Skeletal muscle satellite cell (primary cell): ENCODE data around the gene CDK6. TPM values are rescaled to one million over a fixed set of nuclear protein-coding genes. Genes with fewer than 3 reads are reported as not detected.
"Not testable (repeated sequence)": the region's sequence is repeated elsewhere in the genome, so short reads cannot be mapped to it uniquely, and the experiment has no call there.

Source experiments
- H3K27me3 ChIP-seq: 2 replicates; pipeline ENCODE4 v1.7.0; 2013; ENCODE audit warnings: low read length; ENCODE audit not compliant: control insufficient read depth, insufficient read depth
- H3K36me3 ChIP-seq: 2 replicates; pipeline ENCODE4 v1.7.0; 2013; ENCODE audit warnings: mild to moderate bottlenecking, control low read depth, low read length; ENCODE audit not compliant: insufficient read depth
- H3K4me1 ChIP-seq: 2 replicates; pipeline ENCODE4 v1.7.0; 2013; ENCODE audit warnings: low read length; ENCODE audit not compliant: control insufficient read depth, insufficient read depth
- H3K4me2 ChIP-seq: 2 replicates; pipeline ENCODE4 v1.7.0; 2013; ENCODE audit warnings: mild to moderate bottlenecking, low read length
- H3K4me3 ChIP-seq: 2 replicates; pipeline ENCODE4 v1.7.0; 2013; ENCODE audit warnings: low read length
- H3K9ac ChIP-seq: 2 replicates; pipeline ENCODE4 v1.7.0; 2013; ENCODE audit warnings: mild to moderate bottlenecking, low read depth, low read length, moderate library complexity
- H3K9me3 ChIP-seq: replicated peaks from 2 replicates; pipeline ENCODE4 v1.7.0; 2013; ENCODE audit warnings: mild to moderate bottlenecking, control low read depth, low read length
- total RNA-seq: library from RNA; depleted of rRNA; stranded (reverse); fragments of >200 nt; gene quantifications from 2 replicates; pipeline ENCODE4 v1.2.3, GENCODE V29; 2012; rRNA removed

The CDK6 gene
- 47.4 and 67.2 TPM in 2 replicates for total RNA-seq

DNA sequence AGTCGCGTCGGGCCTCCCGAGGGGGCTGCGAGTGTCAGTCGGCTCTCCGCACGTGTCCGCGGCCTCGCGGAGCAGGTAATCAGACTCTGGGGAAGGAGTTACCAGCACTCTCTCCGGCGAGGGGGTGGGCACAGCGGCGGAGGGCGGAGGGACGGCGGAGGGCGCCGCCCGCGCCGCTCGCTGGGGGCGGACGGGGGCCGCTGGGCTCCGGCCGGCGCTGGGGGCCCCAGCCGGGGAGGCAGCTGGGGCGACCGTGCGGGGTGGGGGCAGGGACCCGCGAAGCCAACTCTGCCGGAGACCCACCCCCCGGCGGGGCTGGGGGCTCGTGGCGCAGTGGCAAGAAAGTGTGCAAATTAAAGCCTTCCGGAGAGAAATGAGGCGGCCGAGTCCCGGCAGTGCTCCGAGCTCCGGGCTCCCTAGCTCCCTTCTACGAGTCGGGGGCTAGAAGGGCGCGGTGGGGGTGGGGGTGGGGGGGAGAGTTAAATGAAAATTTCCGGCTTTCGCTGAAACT is at the start of gene CDK6:
CDK6 (minus strand) TSS at position 85 of the 511 bp plus-strand sequence. CDS start 3,250 bp downstream, outside the sequence.
- Histone ChIP-seq H3K9ac (peak within 1 kb of the TSS; percentile 98), H3K27me3 (no peaks in the 10 kb centered on the region), H3K4me3 (peak within 1 kb of the TSS; percentile 94), H3K4me1 (peaks cover 14% of the 10 kb centered on the region), H3K4me2 (peak within 1 kb of the TSS; percentile 99), H3K36me3 (peaks cover 10% of the 10 kb centered on the region), H3K9me3 (no peaks in the 10 kb centered on the region)

GRCh38 chr7:92886039-92886438 is 49.7 kb upstream of the CDK6 start:
- not testable (repeated sequence) for H3K4me2 ChIP-seq, H3K9me3 ChIP-seq, H3K9ac ChIP-seq, H3K27me3 ChIP-seq, H3K4me1 ChIP-seq, H3K4me3 ChIP-seq, H3K36me3 ChIP-seq

- no peak overlapping the region for H3K4me2 ChIP-seq
- H3K9ac ChIP-seq: no peak overlapping the region
- H3K9me3 ChIP-seq: no peaks in the 10 kb centered on the region
Measured at GRCh38 chr7:92884218-92884617, 47.8 kb upstream of the CDK6 start.

GRCh38 chr7:92882760-92883159 is 46.4 kb upstream of the CDK6 start:
- H3K4me1 ChIP-seq: no peaks in the 10 kb centered on the region
- H3K36me3 ChIP-seq: no peaks in the 10 kb centered on the region
- no peak overlapping the region for H3K4me3 ChIP-seq
- H3K27me3 ChIP-seq: no peaks in the 10 kb centered on the region
- no peaks in the 10 kb centered on the region for H3K9me3 ChIP-seq
- no peak overlapping the region for H3K9ac ChIP-seq
- H3K4me2 ChIP-seq: no peak overlapping the region

More at GRCh38 chr7:92884218-92884617, 47.8 kb upstream of the CDK6 start:
- H3K4me3 ChIP-seq: no peak overlapping the region
- no peaks in the 10 kb centered on the region for H3K27me3 ChIP-seq
- H3K36me3 ChIP-seq: no peaks in the 10 kb centered on the region
- H3K4me1 ChIP-seq: no peaks in the 10 kb centered on the region

GRCh38 chr7:92881091-92881485 is 44.7 kb upstream of the CDK6 start:
- H3K27me3 ChIP-seq: no peaks in the 10 kb centered on the region
- H3K9ac ChIP-seq: no peak overlapping the region
- no peak overlapping the region for H3K4me2 ChIP-seq
- H3K36me3 ChIP-seq: no peaks in the 10 kb centered on the region
- H3K4me3 ChIP-seq: no peak overlapping the region
- H3K9me3 ChIP-seq: no peaks in the 10 kb centered on the region
- peaks cover under 1% of the 10 kb centered on the region for H3K4me1 ChIP-seq

- Histone ChIP-seq H3K4me2 (no peak overlapping the region), H3K27me3 (no peaks in the 10 kb centered on the region), H3K36me3 (no peaks in the 10 kb centered on the region), H3K4me1 (peaks cover 7% of the 10 kb centered on the region), H3K9ac (no peak overlapping the region), H3K9me3 (no peaks in the 10 kb centered on the region), H3K4me3 (no peak overlapping the region)
Measured at GRCh38 chr7:92880212-92881090, 44.1 kb upstream of the CDK6 start.

GRCh38 chr7:92877367-92877766 is 41.0 kb upstream of the CDK6 start:
- Histone ChIP-seq H3K4me1 (peaks cover 17% of the 10 kb centered on the region), H3K36me3 (no peaks in the 10 kb centered on the region), H3K9me3 (no peaks in the 10 kb centered on the region), H3K4me2 (no peak overlapping the region), H3K4me3 (no peak overlapping the region), H3K9ac (no peak overlapping the region), H3K27me3 (no peaks in the 10 kb centered on the region)

DNA sequence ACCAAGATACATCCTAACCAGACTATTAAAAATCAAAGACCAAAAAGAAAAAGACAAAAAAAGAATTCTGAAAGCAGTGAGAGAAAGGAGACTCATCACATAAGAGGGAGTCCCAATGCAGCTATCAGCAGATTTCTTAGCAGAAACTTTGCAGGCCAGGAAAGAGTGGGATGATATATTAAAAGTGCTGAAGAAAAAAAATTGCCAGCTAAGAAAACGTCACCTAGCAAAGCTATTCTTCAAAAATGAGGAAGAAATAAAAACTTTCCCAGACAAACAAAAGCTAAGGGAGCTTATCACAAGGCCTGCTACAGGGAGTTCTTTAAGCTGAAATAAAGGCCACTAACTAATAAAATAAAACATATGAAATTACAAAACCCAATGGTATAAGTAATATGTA is 40.5 kb upstream of the CDK6 start:
- H3K27me3 ChIP-seq: no peaks in the 10 kb centered on the region
- no peaks in the 10 kb centered on the region for H3K36me3 ChIP-seq
- no peaks in the 10 kb centered on the region for H3K9me3 ChIP-seq
- no peak overlapping the region for H3K4me3 ChIP-seq
- no peak overlapping the region for H3K4me2 ChIP-seq
- H3K4me1 ChIP-seq: peaks cover 20% of the 10 kb centered on the region
- no peak overlapping the region for H3K9ac ChIP-seq

GRCh38 chr7:92875719-92876118 is 39.3 kb upstream of the CDK6 start:
- Histone ChIP-seq H3K9me3 (no peaks in the 10 kb centered on the region), H3K4me3 (no peak overlapping the region), H3K36me3 (no peaks in the 10 kb centered on the region), H3K4me2 (no peak overlapping the region), H3K9ac (no peak overlapping the region), H3K4me1 (peaks cover 20% of the 10 kb centered on the region), H3K27me3 (no peaks in the 10 kb centered on the region)

GRCh38 chr7:92875173-92875572 is 38.8 kb upstream of the CDK6 start:
- Histone ChIP-seq H3K27me3 (no peaks in the 10 kb centered on the region), H3K9ac (no peak overlapping the region), H3K4me1 (peaks cover 20% of the 10 kb centered on the region), H3K4me2 (no peak overlapping the region), H3K9me3 (no peaks in the 10 kb centered on the region), H3K36me3 (no peaks in the 10 kb centered on the region), H3K4me3 (no peak overlapping the region)

GRCh38 chr7:92874567-92874966 is 38.2 kb upstream of the CDK6 start:
- Histone ChIP-seq H3K4me2 (no peak overlapping the region), H3K4me1 (peaks cover 20% of the 10 kb centered on the region), H3K9ac (no peak overlapping the region), H3K9me3 (no peaks in the 10 kb centered on the region), H3K36me3 (no peaks in the 10 kb centered on the region), H3K4me3 (no peak overlapping the region), H3K27me3 (no peaks in the 10 kb centered on the region)

GRCh38 chr7:92873776-92874175 is 37.4 kb upstream of the CDK6 start:
- H3K4me2 ChIP-seq: no peak overlapping the region
- H3K4me3 ChIP-seq: no peak overlapping the region
- H3K36me3 ChIP-seq: no peaks in the 10 kb centered on the region
- H3K9ac ChIP-seq: no peak overlapping the region
- H3K4me1 ChIP-seq: peaks cover 20% of the 10 kb centered on the region
- peaks cover 5% of the 10 kb centered on the region for H3K9me3 ChIP-seq
- no peaks in the 10 kb centered on the region for H3K27me3 ChIP-seq
